Stimulated activated naive CD8-positive, alpha-beta T cell treated with anti-CD3 and anti-CD28 coated beads, Interleukin-15, Interleukin-2, amounts not matched to agents 100 ng/mL and 50 ng/mL, for 24 hours (primary cell): Measurements from ENCODE around the gene AKAP13.
A peak's percentile ranks its signal among the peaks of the same experiment; 100 is the strongest.

Experiments
- H3K27ac Mint-ChIP-seq: one replicate; pipeline ENCODE4 v1.8.0; 2021; ENCODE audit warnings: mild to moderate bottlenecking, mixed read lengths
- H3K27me3 Mint-ChIP-seq: one replicate; pipeline ENCODE4 v1.8.0; 2021; ENCODE audit warnings: mixed read lengths
- H3K36me3 Mint-ChIP-seq: one replicate; pipeline ENCODE4 v1.8.0; 2021; ENCODE audit warnings: low read depth, mixed read lengths
- H3K4me1 Mint-ChIP-seq: one replicate; pipeline ENCODE4 v1.8.0; 2021; ENCODE audit warnings: low read depth, mixed read lengths
- H3K4me3 Mint-ChIP-seq: one replicate; pipeline ENCODE4 v1.8.0; 2021; ENCODE audit warnings: mild to moderate bottlenecking, mixed read lengths
- H3K9me3 Mint-ChIP-seq: one replicate; pipeline ENCODE4 v1.8.0; 2021; ENCODE audit warnings: mixed read lengths

Gene AKAP13

DNA sequence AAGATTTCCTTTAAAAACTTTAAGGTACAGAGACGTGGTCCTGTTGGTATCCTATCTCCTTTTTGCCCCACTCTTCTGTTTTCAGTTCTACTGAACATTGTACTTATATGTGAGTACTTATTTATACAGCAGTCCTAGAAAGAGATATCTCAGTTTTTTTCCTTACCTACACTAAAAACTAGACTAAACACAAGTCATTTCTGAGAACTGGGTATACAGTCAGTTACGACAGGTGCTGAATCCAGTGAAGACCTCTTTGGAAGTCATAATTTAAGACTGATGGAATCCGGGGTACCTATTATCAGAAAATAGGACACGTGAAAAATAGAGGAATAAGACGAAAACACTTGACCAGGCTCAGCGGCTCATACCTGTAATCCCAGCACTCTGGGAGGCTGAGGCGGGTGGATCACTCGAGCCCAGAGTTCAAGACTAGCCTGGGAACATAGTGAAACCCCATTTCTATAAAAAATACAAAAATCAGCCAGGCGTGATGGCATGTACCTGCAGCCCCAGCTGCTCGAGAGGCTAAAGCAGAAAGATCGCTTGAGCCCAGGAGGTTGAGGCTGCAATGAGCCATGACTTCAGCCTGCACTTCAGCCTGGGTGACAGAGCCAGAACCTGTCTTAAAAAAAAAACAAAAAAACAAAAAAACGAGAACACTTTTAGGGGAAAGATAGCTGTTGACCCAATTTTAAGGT lies 338.0 kb downstream of the AKAP13 start:
- Mint-ChIP-seq H3K4me3 (no peak overlapping the region), H3K4me1 (peaks cover 44% of the 10 kb centered on the region), H3K36me3 (peaks cover 94% of the 10 kb centered on the region), H3K27ac (peak overlapping the region; percentile 65), H3K27me3 (no peaks in the 10 kb centered on the region), H3K9me3 (no peaks in the 10 kb centered on the region)

DNA sequence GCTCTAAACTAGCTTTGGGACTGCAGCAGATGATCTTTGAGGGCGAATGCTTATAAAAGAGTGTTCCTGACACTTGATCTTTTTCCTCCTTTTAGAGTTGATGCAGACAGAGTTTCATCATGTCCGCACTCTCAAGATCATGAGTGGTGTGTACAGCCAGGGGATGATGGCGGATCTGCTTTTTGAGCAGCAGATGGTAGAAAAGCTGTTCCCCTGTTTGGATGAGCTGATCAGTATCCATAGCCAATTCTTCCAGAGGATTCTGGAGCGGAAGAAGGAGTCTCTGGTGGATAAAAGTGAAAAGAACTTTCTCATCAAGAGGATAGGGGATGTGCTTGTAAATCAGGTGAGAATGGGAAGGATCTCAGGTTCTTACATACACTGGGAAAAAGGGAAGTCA lies 338.6 kb downstream of the AKAP13 start:
- H3K27ac Mint-ChIP-seq = peak overlapping the region; percentile 65
- H3K27me3 Mint-ChIP-seq = no peaks in the 10 kb centered on the region

GRCh38 chr15:85722374-85723152 lies 342.2 kb downstream of the AKAP13 start:
- H3K9me3 Mint-ChIP-seq = no peaks in the 10 kb centered on the region
- peak overlapping the region; percentile 64 for H3K27ac Mint-ChIP-seq
- no peak overlapping the region for H3K4me3 Mint-ChIP-seq
- no peaks in the 10 kb centered on the region for H3K27me3 Mint-ChIP-seq
- peaks cover 92% of the 10 kb centered on the region for H3K36me3 Mint-ChIP-seq
- peaks cover 57% of the 10 kb centered on the region for H3K4me1 Mint-ChIP-seq

More for the DNA sequence above, 338.6 kb downstream of the AKAP13 start:
- Mint-ChIP-seq H3K4me3 (no peak overlapping the region), H3K4me1 (peaks cover 48% of the 10 kb centered on the region), H3K9me3 (no peaks in the 10 kb centered on the region), H3K36me3 (peaks cover 92% of the 10 kb centered on the region)

- Mint-ChIP-seq H3K9me3 (no peaks in the 10 kb centered on the region), H3K27ac (peak overlapping the region; percentile 86), H3K27me3 (no peaks in the 10 kb centered on the region), H3K4me3 (peak overlapping the region; percentile 57), H3K36me3 (peaks cover 92% of the 10 kb centered on the region), H3K4me1 (peaks cover 51% of the 10 kb centered on the region)
These were observed 343.9 kb downstream of the AKAP13 start for GRCh38 chr15:85723960-85724945.

DNA sequence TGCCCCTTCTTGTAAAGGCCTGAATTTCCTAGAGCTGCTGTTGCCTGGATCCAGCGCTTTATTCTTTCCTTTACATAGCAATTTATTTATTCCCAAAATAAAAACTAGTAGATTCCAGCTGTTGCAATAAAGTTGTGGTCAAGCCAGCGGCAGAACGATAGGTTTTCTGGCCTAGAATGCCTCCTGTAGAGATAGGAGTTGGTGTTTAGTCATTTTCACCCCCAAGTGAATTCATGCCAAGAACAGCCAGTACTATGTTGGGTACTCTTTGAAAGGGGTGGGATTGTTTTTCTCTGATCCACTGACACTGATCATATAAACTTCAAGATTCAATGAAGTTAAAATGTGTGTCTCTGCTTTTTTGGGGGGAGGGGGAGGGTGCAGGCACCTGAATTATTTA lies 344.6 kb downstream of the AKAP13 start:
- Mint-ChIP-seq H3K36me3 (peaks cover 88% of the 10 kb centered on the region), H3K27ac (peak overlapping the region; percentile 86), H3K4me1 (peaks cover 52% of the 10 kb centered on the region), H3K27me3 (no peaks in the 10 kb centered on the region), H3K4me3 (no peak overlapping the region), H3K9me3 (no peaks in the 10 kb centered on the region)

DNA sequence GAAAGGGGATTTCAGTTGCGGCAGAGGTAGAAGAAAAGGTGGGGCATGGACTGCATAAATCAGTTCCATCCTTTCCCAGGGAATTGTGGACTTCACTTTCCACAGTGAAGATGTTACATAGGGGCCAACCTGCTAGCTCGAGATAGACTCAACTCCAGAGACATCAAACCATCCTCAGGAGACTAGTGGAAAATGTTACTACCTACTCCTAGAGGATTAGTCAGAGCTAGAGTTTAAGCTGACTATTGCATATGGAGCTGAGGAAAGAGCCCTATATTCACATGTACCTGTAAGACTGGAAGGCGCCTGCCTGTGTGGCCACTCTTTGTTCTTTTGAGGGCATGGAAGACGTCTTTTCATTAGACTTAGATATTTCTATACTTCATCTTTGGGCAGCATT lies 345.2 kb downstream of the AKAP13 start:
- peaks cover 52% of the 10 kb centered on the region for H3K4me1 Mint-ChIP-seq
- peak overlapping the region; percentile 84 for H3K27ac Mint-ChIP-seq
- H3K27me3 Mint-ChIP-seq = no peaks in the 10 kb centered on the region
- no peaks in the 10 kb centered on the region for H3K9me3 Mint-ChIP-seq
- no peak overlapping the region for H3K4me3 Mint-ChIP-seq
- peaks cover 85% of the 10 kb centered on the region for H3K36me3 Mint-ChIP-seq

DNA sequence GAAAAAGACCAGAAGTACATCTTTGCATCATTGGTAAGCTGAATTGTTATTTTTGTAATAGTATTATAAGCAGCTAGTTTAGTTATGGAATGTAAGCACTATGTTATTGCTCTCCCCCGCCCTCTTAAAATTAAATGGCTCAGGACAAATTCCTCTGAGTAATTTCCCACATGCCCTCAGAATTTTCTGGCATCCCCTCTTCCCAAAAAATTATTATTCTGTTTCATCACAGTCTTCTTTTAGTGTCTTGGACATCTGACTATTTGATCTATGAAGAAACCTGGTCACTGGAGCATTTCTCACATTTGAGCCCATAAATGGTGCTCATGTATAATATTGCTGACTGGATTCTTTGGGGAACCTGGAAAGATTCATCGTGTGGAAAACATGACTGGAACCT lies 346.1 kb downstream of the AKAP13 start:
- no peak overlapping the region for H3K4me3 Mint-ChIP-seq
- peaks cover 85% of the 10 kb centered on the region for H3K36me3 Mint-ChIP-seq
- H3K27me3 Mint-ChIP-seq = no peaks in the 10 kb centered on the region
- no peaks in the 10 kb centered on the region for H3K9me3 Mint-ChIP-seq
- peak overlapping the region; percentile 74 for H3K27ac Mint-ChIP-seq
- H3K4me1 Mint-ChIP-seq = peaks cover 47% of the 10 kb centered on the region

DNA sequence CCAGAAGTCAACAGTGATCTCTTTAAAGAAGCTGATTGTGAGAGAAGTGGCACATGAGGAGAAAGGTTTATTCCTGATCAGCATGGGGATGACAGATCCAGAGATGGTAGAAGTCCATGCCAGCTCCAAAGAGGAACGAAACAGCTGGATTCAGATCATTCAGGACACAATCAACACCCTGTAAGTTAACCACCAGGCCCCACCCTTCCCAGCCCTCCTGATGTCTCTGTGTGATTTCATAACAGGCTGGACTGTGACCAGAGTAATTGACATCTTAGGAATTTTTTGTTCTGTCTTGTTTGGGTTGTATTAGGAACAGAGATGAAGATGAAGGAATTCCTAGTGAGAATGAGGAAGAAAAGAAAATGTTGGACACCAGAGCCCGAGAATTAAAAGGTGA lies 346.7 kb downstream of the AKAP13 start:
- peaks cover 83% of the 10 kb centered on the region for H3K36me3 Mint-ChIP-seq
- no peak overlapping the region for H3K4me3 Mint-ChIP-seq

DNA sequence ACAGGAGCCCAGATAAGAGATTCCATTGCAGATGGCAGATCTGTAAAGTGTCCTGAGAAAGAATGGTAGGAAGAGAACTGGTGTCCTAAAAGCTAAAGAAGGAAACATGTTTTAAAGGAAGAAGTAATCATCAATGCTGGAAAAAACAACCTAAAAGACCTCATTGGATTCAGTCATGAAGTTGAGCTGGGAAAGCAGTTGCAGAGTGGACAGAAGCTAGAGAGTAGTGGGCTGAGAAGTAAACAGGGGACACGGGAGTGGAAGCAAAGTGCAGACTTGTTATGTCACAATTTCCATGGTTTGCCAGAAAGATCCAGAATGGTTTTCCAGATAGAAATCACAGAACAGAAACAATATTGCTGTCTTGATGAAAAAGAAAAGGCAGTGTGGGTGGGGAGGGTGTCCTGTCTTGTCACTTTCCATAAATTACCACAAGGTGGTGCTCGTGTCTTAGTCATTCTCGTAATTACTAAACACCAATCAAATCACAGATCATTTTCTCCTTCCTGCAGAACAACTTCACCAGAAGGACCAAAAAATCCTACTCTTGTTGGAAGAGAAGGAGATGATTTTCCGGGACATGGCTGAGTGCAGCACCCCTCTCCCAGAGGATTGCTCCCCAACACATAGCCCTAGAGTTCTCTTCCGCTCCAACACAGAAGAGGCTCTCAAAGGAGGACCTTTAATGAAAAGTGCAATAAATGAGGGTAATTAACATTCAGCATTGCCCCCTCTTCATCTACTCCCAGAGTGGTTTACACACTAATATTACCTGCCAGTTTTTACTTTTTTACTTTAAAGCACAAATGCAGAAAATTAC lies 349.8 kb downstream of the AKAP13 start:
- Mint-ChIP-seq H3K27ac (peak overlapping the region; percentile 76), H3K9me3 (peaks cover 12% of the 10 kb centered on the region), H3K36me3 (peaks cover 85% of the 10 kb centered on the region), H3K27me3 (no peaks in the 10 kb centered on the region), H3K4me3 (no peak overlapping the region), H3K4me1 (peaks cover 23% of the 10 kb centered on the region)

More for the DNA sequence above, 346.7 kb downstream of the AKAP13 start:
- Mint-ChIP-seq H3K27ac (peak overlapping the region; percentile 56), H3K27me3 (no peaks in the 10 kb centered on the region), H3K4me1 (peaks cover 47% of the 10 kb centered on the region), H3K9me3 (no peaks in the 10 kb centered on the region)

- Mint-ChIP-seq H3K9me3 (peaks cover 12% of the 10 kb centered on the region), H3K4me3 (no peak overlapping the region), H3K27ac (peak overlapping the region; percentile 32), H3K4me1 (peaks cover 11% of the 10 kb centered on the region), H3K27me3 (no peaks in the 10 kb centered on the region), H3K36me3 (peaks cover 75% of the 10 kb centered on the region)
These were observed 353.0 kb downstream of the AKAP13 start for GRCh38 chr15:85733416-85733815.

DNA sequence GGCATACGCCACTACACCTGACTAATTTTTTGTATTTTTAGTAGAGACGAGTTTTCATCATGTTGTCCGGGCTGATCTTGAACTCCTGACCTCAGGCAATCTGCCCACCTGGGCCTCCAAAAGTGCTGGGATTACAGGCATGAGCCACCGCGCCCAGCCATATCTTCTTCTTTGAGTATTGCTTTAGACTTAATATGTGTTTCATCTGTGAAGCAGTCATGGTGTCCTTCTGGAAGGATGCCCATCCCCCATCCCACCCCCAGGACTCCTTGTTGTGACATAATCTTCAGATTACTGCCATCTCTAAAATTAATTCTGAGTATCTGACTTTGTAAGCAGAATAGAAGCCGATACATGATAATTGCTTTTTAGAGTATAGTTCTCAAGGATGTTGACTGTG lies 356.7 kb downstream of the AKAP13 start:
- Mint-ChIP-seq H3K27ac (no peak overlapping the region), H3K36me3 (peaks cover 77% of the 10 kb centered on the region), H3K4me3 (no peak overlapping the region), H3K27me3 (no peaks in the 10 kb centered on the region), H3K4me1 (no peaks in the 10 kb centered on the region), H3K9me3 (peaks cover 12% of the 10 kb centered on the region)

GRCh38 chr15:85741021-85741421 lies 360.6 kb downstream of the AKAP13 start:
- Mint-ChIP-seq H3K4me3 (no peak overlapping the region), H3K36me3 (peaks cover 77% of the 10 kb centered on the region), H3K4me1 (no peaks in the 10 kb centered on the region), H3K27ac (no peak overlapping the region), H3K27me3 (no peaks in the 10 kb centered on the region), H3K9me3 (no peaks in the 10 kb centered on the region)

- H3K27ac Mint-ChIP-seq = no peak overlapping the region
- peaks cover 77% of the 10 kb centered on the region for H3K36me3 Mint-ChIP-seq
- no peaks in the 10 kb centered on the region for H3K4me1 Mint-ChIP-seq
- no peak overlapping the region for H3K4me3 Mint-ChIP-seq
- no peaks in the 10 kb centered on the region for H3K9me3 Mint-ChIP-seq
- H3K27me3 Mint-ChIP-seq = no peaks in the 10 kb centered on the region
These were observed 361.3 kb downstream of the AKAP13 start for GRCh38 chr15:85741662-85742061.
